WTC11 (cell line): ENCODE measurements around the gene PTPRN2. TPM values are rescaled to one million over a fixed set of nuclear protein-coding genes. Genes with fewer than 3 reads are reported as not detected.

Experiments
- ATAC-seq: fragments of 200-7000 bp; cut with Tn5 transposase; 2 replicates; pipeline ENCODE4 v1.10.0; 2021; ENCODE audit warnings: mild to moderate bottlenecking, moderate library complexity
- CTCF ChIA-PET: fragments of 300-600 bp; sonication (Branson Sonifier 250); formaldehyde crosslinking; loops from one replicate; lab custom pipeline; 2021; ENCODE audit warnings: antibody characterized with exemption; lab: Charles Lee
- POLR2A ChIA-PET: fragments of 350-600 bp; sonication (Branson Sonifier 250); formaldehyde crosslinking; loops from one replicate; lab custom pipeline; 2021; ENCODE audit warnings: antibody characterized with exemption; lab: Charles Lee
- DNase-seq: peaks from one replicate; pipeline ENCODE4 v3.0.0; 2021; ENCODE audit warnings: low spot score
- H3K27ac Mint-ChIP-seq: 2 replicates; pipeline ENCODE4 v1.8.0; 2021; ENCODE audit warnings: mixed read lengths
- H3K27me3 Mint-ChIP-seq: 2 replicates; pipeline ENCODE4 v1.8.0; 2021; ENCODE audit warnings: low read depth, mild to moderate bottlenecking, moderate library complexity, mixed read lengths
- H3K36me3 Mint-ChIP-seq: 2 replicates; pipeline ENCODE4 v1.8.0; 2021; ENCODE audit warnings: mixed read lengths
- H3K4me1 Mint-ChIP-seq: 2 replicates; pipeline ENCODE4 v1.8.0; 2022; ENCODE audit warnings: mixed read lengths
- H3K4me3 Mint-ChIP-seq: 2 replicates; pipeline ENCODE4 v1.8.0; 2021; ENCODE audit warnings: mild to moderate bottlenecking, moderate library complexity, mixed read lengths
- H3K9me3 Mint-ChIP-seq: 2 replicates; pipeline ENCODE4 v1.8.0; 2021; ENCODE audit warnings: mixed read lengths
- AR ChIP-seq: fragments of 250-450 bp; sonication (Bioruptor Pico); IDR thresholded peaks from 2 replicates; pipeline ENCODE4 v1.9.0; 2021; ENCODE audit warnings: mild to moderate bottlenecking
- ATF1 ChIP-seq: sonication (generic); formaldehyde crosslinking; IDR thresholded peaks from 2 replicates; pipeline ENCODE4 v1.8.1; 2023; ENCODE audit warnings: mild to moderate bottlenecking, moderate library complexity, missing genetic modification reagents
- CBFB ChIP-seq: sonication (generic); formaldehyde crosslinking; IDR thresholded peaks from 2 replicates; pipeline ENCODE4 v1.8.1; 2022; ENCODE audit warnings: mild to moderate bottlenecking, low read depth, missing genetic modification reagents
- CREB1 ChIP-seq: sonication (generic); formaldehyde crosslinking; IDR thresholded peaks from 2 replicates; pipeline ENCODE4 v1.8.0; 2023; ENCODE audit warnings: mild to moderate bottlenecking, missing genetic modification reagents
- CTCF ChIP-seq: fragments of 200-600 bp; IDR thresholded peaks from 2 replicates; pipeline ENCODE4 v1.8.0; 2022; ENCODE audit warnings: antibody characterized with exemption
- ETV6 ChIP-seq: sonication (generic); formaldehyde crosslinking; IDR thresholded peaks from 2 replicates; pipeline ENCODE4 v1.8.1; 2022; ENCODE audit warnings: mild to moderate bottlenecking, missing genetic modification reagents
- FOXJ3 ChIP-seq: sonication (generic); formaldehyde crosslinking; IDR thresholded peaks from 2 replicates; pipeline ENCODE4 v1.9.0; 2021; ENCODE audit warnings: missing genetic modification reagents, mild to moderate bottlenecking, borderline replicate concordance
- IRF2 ChIP-seq: sonication (generic); formaldehyde crosslinking; IDR thresholded peaks from 2 replicates; pipeline ENCODE4 v1.8.0; 2022; ENCODE audit warnings: low read depth, missing genetic modification reagents, borderline replicate concordance
- KAT7 ChIP-seq: sonication (generic); formaldehyde crosslinking; IDR thresholded peaks from 2 replicates; pipeline ENCODE4 v1.8.1; 2023; ENCODE audit warnings: missing genetic modification reagents, mild to moderate bottlenecking, borderline replicate concordance
- NFYB ChIP-seq: sonication (generic); formaldehyde crosslinking; conservative IDR thresholded peaks from 2 replicates; pipeline ENCODE4 v1.8.0; 2022; ENCODE audit warnings: low read depth, missing genetic modification reagents
- TEAD1 ChIP-seq: sonication (generic); formaldehyde crosslinking; IDR thresholded peaks from 2 replicates; pipeline ENCODE4 v1.8.0; 2022; ENCODE audit warnings: mild to moderate bottlenecking, missing genetic modification reagents
- TEAD4 ChIP-seq: sonication (generic); formaldehyde crosslinking; IDR thresholded peaks from 2 replicates; pipeline ENCODE4 v1.8.0; 2022; ENCODE audit warnings: mild to moderate bottlenecking, missing genetic modification reagents
- ZBTB21 ChIP-seq: sonication (generic); formaldehyde crosslinking; IDR thresholded peaks from 2 replicates; pipeline ENCODE4 v1.8.1; 2023; ENCODE audit warnings: mild to moderate bottlenecking, missing genetic modification reagents, borderline replicate concordance
- ZNF138 ChIP-seq: sonication (generic); formaldehyde crosslinking; conservative IDR thresholded peaks from 2 replicates; pipeline ENCODE4 v1.8.1; 2022; ENCODE audit warnings: mild to moderate bottlenecking, moderate library complexity, missing genetic modification reagents
- ZNF423 ChIP-seq: fragments of 250-450 bp; sonication (Bioruptor Pico); IDR thresholded peaks from 2 replicates; pipeline ENCODE4 v2.1.2; 2022; ENCODE audit warnings: mild to moderate bottlenecking, moderate library complexity
- ZNF671 ChIP-seq: fragments of 250-450 bp; sonication (Bioruptor Pico); IDR thresholded peaks from 2 replicates; pipeline ENCODE4 v1.8.0; 2021; ENCODE audit warnings: mild to moderate bottlenecking
- ZSCAN18 ChIP-seq: fragments of 250-450 bp; sonication (Bioruptor Pico); IDR thresholded peaks from 2 replicates; pipeline ENCODE4 v2.1.2; 2022; ENCODE audit warnings: mild to moderate bottlenecking, moderate library complexity
- total RNA-seq: library from RNA; stranded (reverse); gene quantifications from 3 replicates; pipeline ENCODE4 v1.2.3, GENCODE V29; 2021
- TF ChIP-seq, protein P1 (sequence below): sonication (generic); formaldehyde crosslinking; IDR thresholded peaks from 2 replicates; pipeline ENCODE4 v1.8.1; 2023; ENCODE audit warnings: mild to moderate bottlenecking, missing genetic modification reagents
- TF ChIP-seq, protein P2 (sequence below): fragments of 250-450 bp; sonication (Bioruptor Pico); IDR thresholded peaks from 2 replicates; pipeline ENCODE4 v1.8.0; 2021; ENCODE audit warnings: mild to moderate bottlenecking
- TF ChIP-seq, protein P3 (sequence below): sonication (generic); formaldehyde crosslinking; IDR thresholded peaks from 2 replicates; pipeline ENCODE4 v1.8.1; 2022; ENCODE audit warnings: low read depth, missing genetic modification reagents, borderline replicate concordance
- TF ChIP-seq, protein P4 (sequence below): sonication (generic); formaldehyde crosslinking; IDR thresholded peaks from 2 replicates; pipeline ENCODE4 v1.8.1; 2023; ENCODE audit warnings: mild to moderate bottlenecking, moderate library complexity, missing genetic modification reagents

Gene PTPRN2
- total RNA-seq, 1 experiment from 2014 or later, result 4.7 TPM

DNA sequence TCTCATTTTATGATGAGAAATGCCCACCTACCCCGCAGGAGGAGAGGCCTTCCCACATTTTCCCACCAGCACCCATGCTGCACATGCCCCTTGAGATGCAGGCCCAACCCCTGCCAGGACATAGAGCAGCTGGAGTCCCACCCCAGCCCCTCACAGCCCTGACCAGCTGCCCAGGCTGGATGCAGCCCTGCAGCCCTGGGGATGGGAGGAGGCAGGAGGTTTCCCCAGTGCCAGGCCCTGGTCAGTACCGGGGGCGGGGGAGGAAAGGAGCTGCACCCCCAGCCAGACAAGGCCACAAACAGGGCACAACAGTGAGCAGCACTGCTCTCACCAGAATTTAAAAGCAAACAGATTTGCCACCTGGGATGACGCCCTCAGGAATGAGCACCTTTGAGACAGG, 196.1 kb downstream of the PTPRN2 start:
- H3K27ac Mint-ChIP-seq, result no peak overlapping the region
- no peaks in the 10 kb centered on the region for H3K9me3 Mint-ChIP-seq
- no peaks in the 10 kb centered on the region for H3K27me3 Mint-ChIP-seq
- ATAC-seq, result no peak
- TF ChIP-seq CREB1 (CRISPR knock-in tag) (no peak), ETV6 (CRISPR knock-in tag) (no peak), ZNF138 (CRISPR knock-in tag) (no peak), ZBTB21 (CRISPR knock-in tag) (no peak), ZNF423 (no peak), TEAD1 (CRISPR knock-in tag) (no peak), IRF2 (CRISPR knock-in tag) (no peak), ZSCAN18 (CRISPR knock-in tag) (no peak), AR (CRISPR knock-in tag) (no peak), CBFB (CRISPR knock-in tag) (no peak), NFYB (CRISPR knock-in tag) (no peak), ZNF671 (CRISPR knock-in tag) (no peak)
- TF ChIP-seq, protein P1, sequence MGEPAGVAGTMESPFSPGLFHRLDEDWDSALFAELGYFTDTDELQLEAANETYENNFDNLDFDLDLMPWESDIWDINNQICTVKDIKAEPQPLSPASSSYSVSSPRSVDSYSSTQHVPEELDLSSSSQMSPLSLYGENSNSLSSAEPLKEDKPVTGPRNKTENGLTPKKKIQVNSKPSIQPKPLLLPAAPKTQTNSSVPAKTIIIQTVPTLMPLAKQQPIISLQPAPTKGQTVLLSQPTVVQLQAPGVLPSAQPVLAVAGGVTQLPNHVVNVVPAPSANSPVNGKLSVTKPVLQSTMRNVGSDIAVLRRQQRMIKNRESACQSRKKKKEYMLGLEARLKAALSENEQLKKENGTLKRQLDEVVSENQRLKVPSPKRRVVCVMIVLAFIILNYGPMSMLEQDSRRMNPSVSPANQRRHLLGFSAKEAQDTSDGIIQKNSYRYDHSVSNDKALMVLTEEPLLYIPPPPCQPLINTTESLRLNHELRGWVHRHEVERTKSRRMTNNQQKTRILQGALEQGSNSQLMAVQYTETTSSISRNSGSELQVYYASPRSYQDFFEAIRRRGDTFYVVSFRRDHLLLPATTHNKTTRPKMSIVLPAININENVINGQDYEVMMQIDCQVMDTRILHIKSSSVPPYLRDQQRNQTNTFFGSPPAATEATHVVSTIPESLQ, result no peak
- TF ChIP-seq, protein P2, sequence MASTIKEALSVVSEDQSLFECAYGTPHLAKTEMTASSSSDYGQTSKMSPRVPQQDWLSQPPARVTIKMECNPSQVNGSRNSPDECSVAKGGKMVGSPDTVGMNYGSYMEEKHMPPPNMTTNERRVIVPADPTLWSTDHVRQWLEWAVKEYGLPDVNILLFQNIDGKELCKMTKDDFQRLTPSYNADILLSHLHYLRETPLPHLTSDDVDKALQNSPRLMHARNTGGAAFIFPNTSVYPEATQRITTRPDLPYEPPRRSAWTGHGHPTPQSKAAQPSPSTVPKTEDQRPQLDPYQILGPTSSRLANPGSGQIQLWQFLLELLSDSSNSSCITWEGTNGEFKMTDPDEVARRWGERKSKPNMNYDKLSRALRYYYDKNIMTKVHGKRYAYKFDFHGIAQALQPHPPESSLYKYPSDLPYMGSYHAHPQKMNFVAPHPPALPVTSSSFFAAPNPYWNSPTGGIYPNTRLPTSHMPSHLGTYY (CRISPR knock-in tag), result no peak
- TF ChIP-seq, protein P3, sequence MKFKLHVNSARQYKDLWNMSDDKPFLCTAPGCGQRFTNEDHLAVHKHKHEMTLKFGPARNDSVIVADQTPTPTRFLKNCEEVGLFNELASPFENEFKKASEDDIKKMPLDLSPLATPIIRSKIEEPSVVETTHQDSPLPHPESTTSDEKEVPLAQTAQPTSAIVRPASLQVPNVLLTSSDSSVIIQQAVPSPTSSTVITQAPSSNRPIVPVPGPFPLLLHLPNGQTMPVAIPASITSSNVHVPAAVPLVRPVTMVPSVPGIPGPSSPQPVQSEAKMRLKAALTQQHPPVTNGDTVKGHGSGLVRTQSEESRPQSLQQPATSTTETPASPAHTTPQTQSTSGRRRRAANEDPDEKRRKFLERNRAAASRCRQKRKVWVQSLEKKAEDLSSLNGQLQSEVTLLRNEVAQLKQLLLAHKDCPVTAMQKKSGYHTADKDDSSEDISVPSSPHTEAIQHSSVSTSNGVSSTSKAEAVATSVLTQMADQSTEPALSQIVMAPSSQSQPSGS (CRISPR knock-in tag), result no peak
- DNase-seq, result no peak
- CTCF ChIA-PET, result interaction anchor here (0.7 to 2.0 kb wide), 3 partner anchors 8 to 36 kb away, joined by 3 to 10 read pairs (median 4); no protein-coding TSS in a partner anchor
- no peaks in the 10 kb centered on the region for H3K36me3 Mint-ChIP-seq
- H3K4me1 Mint-ChIP-seq, result peaks cover 17% of the 10 kb centered on the region
- H3K4me3 Mint-ChIP-seq, result no peak overlapping the region
- POLR2A ChIA-PET, result no interaction called here

GRCh38 chr7:158391141-158391540, 196.5 kb downstream of the PTPRN2 start:
- Mint-ChIP-seq H3K4me1 (peaks cover 16% of the 10 kb centered on the region), H3K36me3 (no peaks in the 10 kb centered on the region), H3K27ac (no peak overlapping the region), H3K9me3 (no peaks in the 10 kb centered on the region), H3K27me3 (no peaks in the 10 kb centered on the region), H3K4me3 (no peak overlapping the region)
- no peak for ATAC-seq
- no peak for DNase-seq
- ChIA-PET CTCF (interaction anchor here (0.7 to 2.0 kb wide), 5 partner anchors 8 to 36 kb away, joined by 3 to 10 read pairs (median 4); no protein-coding TSS in a partner anchor), POLR2A (no interaction called here)
- TF ChIP-seq FOXJ3 (CRISPR knock-in tag) (no peak), CTCF (no peak), TEAD4 (no peak), TEAD1 (CRISPR knock-in tag) (no peak), ATF1 (CRISPR knock-in tag) (no peak), KAT7 (CRISPR knock-in tag) (no peak)
- TF ChIP-seq, protein P4, sequence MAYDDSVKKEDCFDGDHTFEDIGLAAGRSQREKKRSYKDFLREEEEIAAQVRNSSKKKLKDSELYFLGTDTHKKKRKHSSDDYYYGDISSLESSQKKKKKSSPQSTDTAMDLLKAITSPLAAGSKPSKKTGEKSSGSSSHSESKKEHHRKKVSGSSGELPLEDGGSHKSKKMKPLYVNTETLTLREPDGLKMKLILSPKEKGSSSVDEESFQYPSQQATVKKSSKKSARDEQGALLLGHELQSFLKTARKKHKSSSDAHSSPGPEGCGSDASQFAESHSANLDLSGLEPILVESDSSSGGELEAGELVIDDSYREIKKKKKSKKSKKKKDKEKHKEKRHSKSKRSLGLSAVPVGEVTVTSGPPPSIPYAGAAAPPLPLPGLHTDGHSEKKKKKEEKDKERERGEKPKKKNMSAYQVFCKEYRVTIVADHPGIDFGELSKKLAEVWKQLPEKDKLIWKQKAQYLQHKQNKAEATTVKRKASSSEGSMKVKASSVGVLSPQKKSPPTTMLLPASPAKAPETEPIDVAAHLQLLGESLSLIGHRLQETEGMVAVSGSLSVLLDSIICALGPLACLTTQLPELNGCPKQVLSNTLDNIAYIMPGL, result no peak
